HepG2 (cell line): ENCODE data around the gene PRKAR1B. TPM values are rescaled to one million over a fixed set of nuclear protein-coding genes. Genes with fewer than 3 reads are reported as not detected.

ENCODE experiments used
- ATAC-seq: fragments of 200-7000 bp; cut with Tn5 transposase; 3 replicates; pipeline ENCODE4 v1.9.1; 2020; ENCODE audit warnings: mild to moderate bottlenecking, moderate library complexity
- BruUV-seq: library from RNA; stranded (reverse); fragments of 400-500 nt; replicated peaks from 2 replicates; lab custom pipeline; 2021; lab: Mats Ljungman, UMichigan
- CTCF ChIA-PET: fragments of 300-600 bp; formaldehyde crosslinking; extraction: SDS; loops from one replicate; lab custom pipeline; 2021; ENCODE audit warnings: low total read pairs, inconsistent platforms, low intra/inter-chr PET ratio; lab: Yijun Ruan, JAX
- POLR2A ChIA-PET: fragments of 350-600 bp; sonication (Branson Sonifier 250); formaldehyde crosslinking; loops from one replicate; lab custom pipeline; 2020; ENCODE audit warnings: antibody characterized with exemption, inconsistent platforms; lab: Yijun Ruan, JAX
- DNase-seq: peaks from one replicate; pipeline ENCODE4 v3.0.0-alpha.2; 2015; ENCODE audit warnings: low spot score
- FAIRE-seq: peaks from 3 replicates; lab custom pipeline; 2011; peaks lifted over from hg19 to GRCh38; lab: Jason Lieb, UNC
- H2AFZ ChIP-seq: one replicate; pipeline ENCODE4 v1.6.1; 2011; ENCODE audit warnings: low read length, inconsistent platforms
- H3K27ac ChIP-seq: fragments of 300-600 bp; 3 replicates; pipeline ENCODE4 v1.8.0; 2011; ENCODE audit warnings: mixed run types, mild to moderate bottlenecking, mixed read lengths, low read length, inconsistent platforms; ENCODE audit not compliant: insufficient read depth; ENCODE audit errors: extremely low read length
- H3K27me3 ChIP-seq, 2 experiments: fragments of 200-600 bp in 1 of 2; 2 replicates in 1 of 2; 3 replicates in 1 of 2; pipeline versions ENCODE4 v1.6.0 to v1.8.0; 2011; ENCODE audit warnings: low read length in 2 of 2, mild to moderate bottlenecking in 2 of 2, moderate library complexity in 2 of 2, inconsistent platforms in 1 of 2; ENCODE audit not compliant: insufficient read depth in 2 of 2, control insufficient read depth in 1 of 2
- H3K36me3 ChIP-seq, 2 experiments: fragments of 200-600 bp in 1 of 2; replicated peaks in 1 of 2; 2 replicates in 1 of 2; 3 replicates in 1 of 2; pipeline versions ENCODE4 v1.5.1 to v1.8.0; 2011; ENCODE audit warnings: low read length in 2 of 2, inconsistent platforms in 1 of 2; ENCODE audit not compliant: insufficient read depth in 2 of 2, control insufficient read depth in 1 of 2
- H3K4me1 ChIP-seq: 2 replicates; pipeline ENCODE4 v1.5.1; 2012; ENCODE audit warnings: low read length, inconsistent platforms; ENCODE audit not compliant: insufficient read depth
- H3K4me2 ChIP-seq: 2 replicates; pipeline ENCODE4 v1.6.0; 2011; ENCODE audit warnings: low read depth, low read length, inconsistent platforms
- H3K4me3 ChIP-seq, 3 experiments: fragments of 200-600 bp in 1 of 3; sonication (generic), shearing (Covaris generic) in 1 of 3; replicated peaks in 1 of 3; 2 replicates each; pipeline ENCODE4 v1.5.1; 2011 to 2016; ENCODE audit warnings: low read length in 3 of 3, inconsistent platforms in 2 of 3, low read depth in 2 of 3, mild to moderate bottlenecking in 2 of 3, control low read depth in 1 of 3, mixed read lengths in 1 of 3; ENCODE audit not compliant: insufficient read depth in 1 of 3
- H3K79me2 ChIP-seq: one replicate; pipeline ENCODE4 v1.6.1; 2011; ENCODE audit warnings: low read length, inconsistent platforms; ENCODE audit not compliant: insufficient read depth
- H3K9ac ChIP-seq: 2 replicates; pipeline ENCODE4 v1.6.0; 2011; ENCODE audit warnings: mild to moderate bottlenecking, low read depth, low read length, inconsistent platforms; ENCODE audit not compliant: insufficient read depth
- H3K9me3 ChIP-seq: 2 replicates; pipeline ENCODE4 v1.5.1; 2012; ENCODE audit warnings: mild to moderate bottlenecking, low read length
- H4K20me1 ChIP-seq: 2 replicates; pipeline ENCODE4 v1.6.0; 2011; ENCODE audit warnings: inconsistent platforms, mild to moderate bottlenecking, low read length, moderate library complexity; ENCODE audit not compliant: insufficient read depth
- BCL6 ChIP-seq: IDR thresholded peaks from 2 replicates; pipeline ENCODE4 v1.6.1; 2016; ENCODE audit warnings: missing genetic modification reagents, missing compliant biosample characterization
- CCDC6 ChIP-seq: sonication (generic); formaldehyde crosslinking; IDR thresholded peaks from 2 replicates; pipeline ENCODE4 v1.8.1; 2022; ENCODE audit warnings: mild to moderate bottlenecking, missing genetic modification reagents, moderate library complexity
- KLF13 ChIP-seq: sonication (generic); formaldehyde crosslinking; IDR thresholded peaks from 2 replicates; pipeline ENCODE4 v1.4.0; 2020; ENCODE audit warnings: mild to moderate bottlenecking, missing genetic modification reagents
- NCOR1 ChIP-seq: fragments of 200-600 bp; sonication (generic); IDR thresholded peaks from 2 replicates; pipeline ENCODE4 v1.7.0; 2017; ENCODE audit warnings: antibody characterized with exemption, low read length, borderline replicate concordance
- PRDM15 ChIP-seq: sonication (generic); formaldehyde crosslinking; IDR thresholded peaks from 2 replicates; pipeline ENCODE4 v1.4.0; 2020; ENCODE audit warnings: missing genetic modification reagents
- RELA ChIP-seq: sonication (generic); formaldehyde crosslinking; IDR thresholded peaks from 2 replicates; pipeline ENCODE4 v1.4.0; 2020; ENCODE audit warnings: missing genetic modification reagents
- ZBTB7A ChIP-seq: sonication (generic); formaldehyde crosslinking; IDR thresholded peaks from 2 replicates; pipeline ENCODE4 v1.8.0; 2022; ENCODE audit warnings: mild to moderate bottlenecking, missing genetic modification reagents
- ZNF672 ChIP-seq: sonication (generic); formaldehyde crosslinking; IDR thresholded peaks from 2 replicates; pipeline ENCODE4 v1.8.1; 2022; ENCODE audit warnings: missing genetic modification reagents
- ZNF768 ChIP-seq: sonication (generic); formaldehyde crosslinking; IDR thresholded peaks from 2 replicates; pipeline ENCODE4 v1.4.0; 2020; ENCODE audit warnings: missing genetic modification reagents
- WGBS: methylation state at CpG from one replicate; pipeline ENCODE4 v1.1.6; 2017; ENCODE audit warnings: low lambda C conversion rate; 5-methylcytosine and 5-hydroxymethylcytosine counted together
- in situ Hi-C: cut with HindIII; loops from 2 replicates; pipeline ENCODE4 v1.10.0; 2017; ENCODE audit warnings: low pct_unique_long_range_greater_than_20kb; ENCODE audit not compliant: extremely low pct_ligation_motif_present
- intact Hi-C: fragments of 100-400 bp; cut with micrococcal nuclease; formaldehyde crosslinking; loops from one replicate; pipeline ENCODE4 v1.10.0; 2022; ENCODE audit not compliant: unreplicated experiment
- polyA plus RNA-seq, 8 experiments: library from polyadenylated mRNA; depleted of rRNA in 3 of 8; stranded (reverse) in 7 of 8; unstranded in 1 of 8; fragments of >200 nt; fragmentation: Illumina TruSeq in 4 of 8; extraction: Trizol in 4 of 8; gene quantifications; 2 replicates each; pipeline versions ENCODE4 v1.2.1 to v1.2.3, GENCODE V29; 2011 to 2016; ENCODE audit warnings: low read depth in 4 of 8, missing spikeins in 1 of 8, mixed read lengths in 1 of 8; ENCODE audit not compliant: insufficient read depth in 1 of 8
- total RNA-seq, 5 experiments: library from RNA; depleted of rRNA; stranded (reverse); fragments of >200 nt; fragmentation: Illumina TruSeq; extraction: Trizol; gene quantifications; 2 replicates each; pipeline ENCODE4 v1.2.3, GENCODE V29; 2016; ENCODE audit warnings: low read depth in 1 of 5

PRKAR1B gene
- total and polyA plus RNA-seq, 2 of the 13 experiments (the other 11 are each of a cell fraction or from before 2014, with no cell fraction given): 7.9 to 28.2 TPM

DNA sequence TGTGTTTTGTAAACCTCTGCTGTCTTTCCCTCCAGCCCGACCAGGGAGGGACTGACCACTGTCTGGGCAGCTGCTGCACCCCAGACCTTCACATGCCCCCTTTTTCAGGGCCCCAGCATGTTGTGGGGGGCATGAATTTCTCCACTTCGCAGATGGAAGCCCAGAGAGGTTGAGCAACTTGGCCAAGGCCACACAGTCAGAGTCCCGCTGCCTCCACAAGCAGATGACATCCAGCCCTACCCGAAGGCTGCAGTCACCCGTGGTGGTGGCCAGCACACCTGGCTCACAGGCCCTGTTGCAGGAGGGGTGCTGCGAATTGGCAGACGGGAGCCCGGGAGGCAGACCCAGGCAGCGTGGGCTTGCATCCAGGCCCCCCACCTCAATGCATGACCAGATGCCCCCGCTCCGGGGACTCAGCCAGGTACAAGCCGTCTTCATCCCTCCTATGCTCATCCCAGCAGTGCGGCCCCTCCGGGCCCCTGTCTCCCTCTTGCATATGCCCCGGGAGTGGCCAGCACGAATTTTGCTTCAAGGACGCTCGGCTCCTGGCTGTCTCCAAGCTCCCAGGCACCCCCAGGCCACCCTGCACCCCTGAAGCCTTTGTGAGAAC lies 171.4 kb downstream of the PRKAR1B start:
- no peaks in the 10 kb centered on the region for H3K9me3 ChIP-seq
- TF ChIP-seq ZNF768 (CRISPR knock-in tag) (peak; percentile 97), RELA (CRISPR knock-in tag) (no peak)
- DNase-seq (no peak), ATAC-seq (no peak), FAIRE-seq (no peak)
- no peak overlapping the region for H2AFZ ChIP-seq
- H4K20me1 ChIP-seq: no peaks in the 10 kb centered on the region
- no peaks in the 10 kb centered on the region for H3K79me2 ChIP-seq
- CTCF ChIA-PET: no interaction called here
- WGBS: 89% methylated on average over 6 of the region's 18 CpGs
- H3K4me3 ChIP-seq: no peak overlapping the region
- H3K36me3 ChIP-seq: no peaks in the 10 kb centered on the region
- no peak overlapping the region for H3K27ac ChIP-seq
- H3K27me3 ChIP-seq: no peaks in the 10 kb centered on the region
- peaks cover 22% of the 10 kb centered on the region for H3K4me1 ChIP-seq
- POLR2A ChIA-PET: no interaction called here
- no peak overlapping the region for H3K9ac ChIP-seq
- intact Hi-C loops (no loop called here), in situ Hi-C loops (no loop called here)
- no peak overlapping the region for H3K4me2 ChIP-seq
- no TSS peak for BruUV-seq

GRCh38 chr7:553636-554111 lies 173.4 kb downstream of the PRKAR1B start:
- peak overlapping the region in 1 of 3 experiments; percentile 61; a peak in 2 of 6 replicates for H3K4me3 ChIP-seq
- whole genome bisulfite sequencing: no CpG with 5 or more reads among the region's 18 CpGs
- in situ Hi-C loops: no loop called here
- H3K27ac ChIP-seq: peak overlapping the region; percentile 43
- ChIA-PET CTCF (no interaction called here), POLR2A (interaction anchor here (1.4 to 2.6 kb wide), 4 partner anchors 11 to 92 kb away, joined by 3 to 19 read pairs (median 8); no protein-coding TSS in a partner anchor)
- peaks cover 22% of the 10 kb centered on the region for H3K4me1 ChIP-seq
- no peaks in the 10 kb centered on the region for H3K79me2 ChIP-seq
- FAIRE-seq (peak; percentile 8), ATAC-seq (peak; percentile 74), DNase-seq (peak; percentile 68)
- H3K36me3 ChIP-seq: no peaks in the 10 kb centered on the region
- H3K4me2 ChIP-seq: peak overlapping the region; percentile 72
- no peaks in the 10 kb centered on the region for H3K9me3 ChIP-seq
- no TSS peak for BruUV-seq
- H3K9ac ChIP-seq: peak overlapping the region; percentile 50
- H2AFZ ChIP-seq: no peak overlapping the region
- H3K27me3 ChIP-seq: no peaks in the 10 kb centered on the region
- intact Hi-C loops: loop anchor here (2.0 kb wide), 1 partner anchor 15 kb away; no protein-coding TSS in a partner anchor
- H4K20me1 ChIP-seq: no peaks in the 10 kb centered on the region
- TF ChIP-seq NCOR1 (no peak), PRDM15 (CRISPR knock-in tag) (no peak), KLF13 (CRISPR knock-in tag) (0 out of 2 replicates have a peak, but pooled peaks have one; percentile 3), ZNF672 (CRISPR knock-in tag) (no peak), CCDC6 (CRISPR knock-in tag) (0 out of 2 replicates have a peak, but pooled peaks have one; percentile 59), BCL6 (CRISPR knock-in tag) (peak; percentile 44), ZBTB7A (CRISPR knock-in tag) (0 out of 2 replicates have a peak, but pooled peaks have one; percentile 32)
